Measurements from ENCODE around the gene IKZF1. TPM values are rescaled to one million over a fixed set of nuclear protein-coding genes. Genes with fewer than 3 reads are reported as not detected.
"Not testable (repeated sequence)": the region's sequence is repeated elsewhere in the genome, so short reads cannot be mapped to it uniquely, and the experiment has no call there.

Gene IKZF1
- total RNA-seq, 6 experiments from 2014 or later, result 3.1 to 9.6 (median 5.2) TPM

GRCh38 chr7:50335230-50335794, 30.8 kb downstream of the IKZF1 start:
- no peaks in the 10 kb centered on the region for H3K36me3 ChIP-seq
- H3K4me1 ChIP-seq, result no peaks in the 10 kb centered on the region
- no peaks in the 10 kb centered on the region for H3K27me3 ChIP-seq
- H3K9me3 ChIP-seq, result no peaks in the 10 kb centered on the region
- 100% methylated on average over 1 of the region's 1 CpG for WGBS (ENCODE audit: insufficient coverage, low coverage, low lambda C conversion rate, missing lambda C conversion rate)
- no peak for DNase-seq
- H3K27ac ChIP-seq, result no peak overlapping the region
- TF ChIP-seq POLR2A (IDR thresholded peaks at IDR 0.05), result no peak
- no peak for TF ChIP-seq CTCF (IDR thresholded peaks at IDR 0.05)
- intact Hi-C loops (cut with DNase I), result no loop called here
- no peak for ATAC-seq
- H3K4me3 ChIP-seq, result no peak overlapping the region

- Histone ChIP-seq H3K9me3 (no peaks in the 10 kb centered on the region), H3K4me1 (no peaks in the 10 kb centered on the region), H3K27ac (no peak overlapping the region), H3K36me3 (no peaks in the 10 kb centered on the region), H3K4me3 (no peak overlapping the region), H3K27me3 (no peaks in the 10 kb centered on the region)
- WGBS (ENCODE audit: insufficient coverage, low coverage, low lambda C conversion rate, missing lambda C conversion rate), result 66% methylated on average over 12 of the region's 22 CpGs
- ATAC-seq (peak; percentile 33 to 40 (median 36)), DNase-seq (no peak)
- intact Hi-C loops (cut with DNase I), result no loop called here
- TF ChIP-seq CTCF (IDR thresholded peaks at IDR 0.05), result no peak
- TF ChIP-seq POLR2A (IDR thresholded peaks at IDR 0.05), result no peak
Observed at GRCh38 chr7:50335795-50336754, 31.6 kb downstream of the IKZF1 start.

- 53% methylated on average over 10 of the region's 15 CpGs for WGBS (ENCODE audit: insufficient coverage, low coverage, low lambda C conversion rate, missing lambda C conversion rate)
- TF ChIP-seq CTCF (IDR thresholded peaks at IDR 0.05) (no peak), POLR2A (IDR thresholded peaks at IDR 0.05) (no peak)
- DNase-seq, result no peak
- H3K9me3 ChIP-seq, result no peaks in the 10 kb centered on the region
- H3K27ac ChIP-seq, result no peak overlapping the region
- H3K36me3 ChIP-seq, result no peaks in the 10 kb centered on the region
- intact Hi-C loops (cut with DNase I), result no loop called here
- H3K4me3 ChIP-seq, result no peak overlapping the region
- H3K27me3 ChIP-seq, result no peaks in the 10 kb centered on the region
- no peaks in the 10 kb centered on the region for H3K4me1 ChIP-seq
- ATAC-seq, result no peak
Observed at GRCh38 chr7:50336894-50337703, 32.6 kb downstream of the IKZF1 start.

GRCh38 chr7:50339472-50339871, 35.0 kb downstream of the IKZF1 start:
- 79% methylated on average over 5 of the region's 7 CpGs for WGBS (ENCODE audit: insufficient coverage, low coverage, low lambda C conversion rate, missing lambda C conversion rate)
- ATAC-seq; H3K27ac ChIP-seq; H3K36me3 ChIP-seq; DNase-seq; H3K9me3 ChIP-seq; H3K4me1 ChIP-seq; H3K27me3 ChIP-seq; H3K4me3 ChIP-seq; intact Hi-C loops (cut with DNase I): not testable (repeated sequence)

All from right lobe of liver (tissue), 6 donors.